Fibroblast of lung (primary cell): ENCODE data around the gene FRS3. TPM values are rescaled to one million over a fixed set of nuclear protein-coding genes. Genes with fewer than 3 reads are reported as not detected.

ENCODE experiments used
- DNase-seq, 2 donors: peaks; one replicate each; pipeline versions ENCODE4 v3.0.0 to v3.0.0-alpha.2; 2010; ENCODE audit warnings: low read depth in 2 of 2
- H2AFZ ChIP-seq: 2 replicates; pipeline ENCODE4 v1.5.1; 2012; ENCODE audit warnings: low read length, control low read depth, inconsistent platforms
- H3K27ac ChIP-seq: 2 replicates; pipeline ENCODE4 v1.5.1; 2011; ENCODE audit warnings: low read length, control low read depth; ENCODE audit not compliant: insufficient read depth
- H3K27me3 ChIP-seq: 2 replicates; pipeline ENCODE4 v1.5.1; 2011; ENCODE audit warnings: mild to moderate bottlenecking, low read length; ENCODE audit not compliant: control insufficient read depth, insufficient read depth
- H3K36me3 ChIP-seq: 2 replicates; pipeline ENCODE4 v1.5.1; 2011; ENCODE audit warnings: low read length; ENCODE audit not compliant: control insufficient read depth, insufficient read depth
- H3K4me1 ChIP-seq: 2 replicates; pipeline ENCODE4 v1.5.1; 2011; ENCODE audit warnings: low read length; ENCODE audit not compliant: control insufficient read depth, insufficient read depth; ENCODE audit errors: extremely low read depth
- H3K4me2 ChIP-seq: 2 replicates; pipeline ENCODE4 v1.5.1; 2011; ENCODE audit warnings: low read length, control low read depth; ENCODE audit not compliant: insufficient read depth; ENCODE audit errors: extremely low read depth
- H3K4me3 ChIP-seq, 4 experiments: fragments of 200-600 bp in 1 of 4; sonication (generic) in 1 of 4; replicated peaks in 1 of 4; 2 replicates each; pipeline ENCODE4 v1.5.1; 2011 to 2016; ENCODE audit warnings: low read length in 4 of 4, low read depth in 3 of 4, mild to moderate bottlenecking in 3 of 4, control low read depth in 2 of 4, inconsistent platforms in 1 of 4, mixed read lengths in 1 of 4; ENCODE audit not compliant: insufficient read depth in 1 of 4; ENCODE audit errors: control extremely low read depth in 1 of 4
- H3K79me2 ChIP-seq: 2 replicates; pipeline ENCODE4 v1.5.1; 2012; ENCODE audit warnings: mild to moderate bottlenecking, low read length, inconsistent platforms; ENCODE audit not compliant: control insufficient read depth, insufficient read depth
- H3K9ac ChIP-seq: 2 replicates; pipeline ENCODE4 v1.5.1; 2011; ENCODE audit warnings: mild to moderate bottlenecking, low read length, control low read depth; ENCODE audit not compliant: insufficient read depth
- H3K9me3 ChIP-seq: 2 replicates; pipeline ENCODE4 v1.5.1; 2012; ENCODE audit warnings: low read depth, low read length; ENCODE audit not compliant: control insufficient read depth, insufficient read depth
- H4K20me1 ChIP-seq: 2 replicates; pipeline ENCODE4 v1.5.1; 2011; ENCODE audit warnings: low read length; ENCODE audit not compliant: control insufficient read depth, insufficient read depth; ENCODE audit errors: extremely low read depth
- EZH2 ChIP-seq: IDR thresholded peaks from 2 replicates; pipeline ENCODE4 v1.5.1; 2012; ENCODE audit warnings: low read length, control low read depth, mild to moderate bottlenecking; ENCODE audit errors: missing control alignments
- polyA plus RNA-seq, 2 donors: library from polyadenylated mRNA; depleted of rRNA in 1 of 2; stranded (reverse) in 1 of 2; unstranded in 1 of 2; fragments of >200 nt; gene quantifications; 2 replicates each; pipeline ENCODE4 v1.2.1, GENCODE V29; 2011 to 2012; ENCODE audit warnings: missing spikeins in 1 of 2
- total RNA-seq: library from RNA; depleted of rRNA; stranded (reverse); fragments of >200 nt; gene quantifications from 2 replicates; pipeline ENCODE4 v1.2.1, GENCODE V29; 2014
- TF ChIP-seq, protein P1 (sequence below), 2 donors: IDR thresholded peaks in 1 of 2; conservative IDR thresholded peaks in 1 of 2; 1 replicate in 1 of 2; 2 replicates in 1 of 2; pipeline ENCODE4 v1.5.1; 2011 to 2012; ENCODE audit warnings: low read length in 2 of 2, control low read depth in 1 of 2, inconsistent platforms in 1 of 2, low read depth in 1 of 2, mild to moderate bottlenecking in 1 of 2

The FRS3 gene
- total and polyA plus RNA-seq, 2 donors (not counting 1 experiment from before 2014, with no cell fraction given) = 1.8 to 2.4 TPM

DNA sequence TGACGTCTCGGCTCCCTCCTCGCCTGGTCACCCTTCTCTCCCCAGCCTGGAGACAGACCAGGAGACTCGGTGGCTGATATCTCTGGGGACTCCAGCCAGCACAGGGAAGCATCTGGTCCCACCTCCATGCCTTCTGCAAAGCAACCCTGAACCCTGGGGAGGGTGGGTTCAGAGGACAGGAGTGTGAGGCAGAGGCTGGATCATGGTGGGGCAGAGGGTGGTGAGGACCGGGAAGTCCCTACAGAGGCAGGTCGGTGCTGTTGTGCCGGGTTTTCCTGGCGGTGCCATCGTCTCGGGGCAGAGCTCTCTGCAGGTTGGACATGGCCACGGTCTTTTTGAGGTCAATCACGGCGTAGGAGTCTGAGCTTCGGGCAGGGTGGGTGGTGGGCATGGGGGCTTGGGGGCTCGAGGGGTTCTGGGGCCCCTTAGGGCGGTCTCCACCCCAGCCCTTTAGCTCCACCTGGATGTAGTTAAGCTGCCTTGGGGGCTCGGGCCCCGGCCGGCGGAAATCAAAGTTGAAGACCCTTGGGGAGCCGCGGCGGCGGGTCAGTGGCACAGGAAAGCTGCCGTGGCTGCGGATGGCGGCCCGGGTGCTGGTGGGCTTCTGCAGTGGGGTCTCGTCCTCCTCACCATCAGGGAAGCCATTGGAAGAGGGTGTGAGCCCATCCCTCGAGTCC, 9.2 kb downstream of the FRS3 start:
- H3K4me2 ChIP-seq = no peak overlapping the region
- H3K79me2 ChIP-seq = no peaks in the 10 kb centered on the region
- H3K36me3 ChIP-seq = peaks cover 14% of the 10 kb centered on the region
- H2AFZ ChIP-seq = no peak overlapping the region
- H3K27ac ChIP-seq = no peak overlapping the region
- no peak overlapping the region for H3K4me3 ChIP-seq
- no peaks in the 10 kb centered on the region for H4K20me1 ChIP-seq
- H3K27me3 ChIP-seq = no peaks in the 10 kb centered on the region
- H3K4me1 ChIP-seq = peaks cover 5% of the 10 kb centered on the region
- DNase-seq = no peak
- TF ChIP-seq, protein P1, sequence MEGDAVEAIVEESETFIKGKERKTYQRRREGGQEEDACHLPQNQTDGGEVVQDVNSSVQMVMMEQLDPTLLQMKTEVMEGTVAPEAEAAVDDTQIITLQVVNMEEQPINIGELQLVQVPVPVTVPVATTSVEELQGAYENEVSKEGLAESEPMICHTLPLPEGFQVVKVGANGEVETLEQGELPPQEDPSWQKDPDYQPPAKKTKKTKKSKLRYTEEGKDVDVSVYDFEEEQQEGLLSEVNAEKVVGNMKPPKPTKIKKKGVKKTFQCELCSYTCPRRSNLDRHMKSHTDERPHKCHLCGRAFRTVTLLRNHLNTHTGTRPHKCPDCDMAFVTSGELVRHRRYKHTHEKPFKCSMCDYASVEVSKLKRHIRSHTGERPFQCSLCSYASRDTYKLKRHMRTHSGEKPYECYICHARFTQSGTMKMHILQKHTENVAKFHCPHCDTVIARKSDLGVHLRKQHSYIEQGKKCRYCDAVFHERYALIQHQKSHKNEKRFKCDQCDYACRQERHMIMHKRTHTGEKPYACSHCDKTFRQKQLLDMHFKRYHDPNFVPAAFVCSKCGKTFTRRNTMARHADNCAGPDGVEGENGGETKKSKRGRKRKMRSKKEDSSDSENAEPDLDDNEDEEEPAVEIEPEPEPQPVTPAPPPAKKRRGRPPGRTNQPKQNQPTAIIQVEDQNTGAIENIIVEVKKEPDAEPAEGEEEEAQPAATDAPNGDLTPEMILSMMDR (conservative IDR thresholded peaks at IDR 0.05 in 1 of 2, IDR thresholded peaks at IDR 0.05 in 1 of 2; ENCODE audit: low read depth in 1 of 2, low read length in 2 of 2) = no peak
- no peak for TF ChIP-seq EZH2
- no peak overlapping the region for H3K9ac ChIP-seq
- H3K9me3 ChIP-seq = no peaks in the 10 kb centered on the region

- no peaks in the 10 kb centered on the region for H3K79me2 ChIP-seq
- peaks cover 9% of the 10 kb centered on the region for H3K36me3 ChIP-seq
- H3K27me3 ChIP-seq = no peaks in the 10 kb centered on the region
- H3K4me3 ChIP-seq = no peak overlapping the region
- peaks cover 5% of the 10 kb centered on the region for H3K4me1 ChIP-seq
- H3K27ac ChIP-seq = no peak overlapping the region
- no peak for DNase-seq
- no peaks in the 10 kb centered on the region for H4K20me1 ChIP-seq
- TF ChIP-seq, protein P1 (conservative IDR thresholded peaks at IDR 0.05 in 1 of 2, IDR thresholded peaks at IDR 0.05 in 1 of 2; ENCODE audit: low read depth in 1 of 2, low read length in 2 of 2) = no peak
- TF ChIP-seq EZH2 = no peak
- no peak overlapping the region for H2AFZ ChIP-seq
- no peaks in the 10 kb centered on the region for H3K9me3 ChIP-seq
- no peak overlapping the region for H3K4me2 ChIP-seq
- no peak overlapping the region for H3K9ac ChIP-seq
Measured at GRCh38 chr6:41769376-41769775, 10.3 kb downstream of the FRS3 start.

DNA sequence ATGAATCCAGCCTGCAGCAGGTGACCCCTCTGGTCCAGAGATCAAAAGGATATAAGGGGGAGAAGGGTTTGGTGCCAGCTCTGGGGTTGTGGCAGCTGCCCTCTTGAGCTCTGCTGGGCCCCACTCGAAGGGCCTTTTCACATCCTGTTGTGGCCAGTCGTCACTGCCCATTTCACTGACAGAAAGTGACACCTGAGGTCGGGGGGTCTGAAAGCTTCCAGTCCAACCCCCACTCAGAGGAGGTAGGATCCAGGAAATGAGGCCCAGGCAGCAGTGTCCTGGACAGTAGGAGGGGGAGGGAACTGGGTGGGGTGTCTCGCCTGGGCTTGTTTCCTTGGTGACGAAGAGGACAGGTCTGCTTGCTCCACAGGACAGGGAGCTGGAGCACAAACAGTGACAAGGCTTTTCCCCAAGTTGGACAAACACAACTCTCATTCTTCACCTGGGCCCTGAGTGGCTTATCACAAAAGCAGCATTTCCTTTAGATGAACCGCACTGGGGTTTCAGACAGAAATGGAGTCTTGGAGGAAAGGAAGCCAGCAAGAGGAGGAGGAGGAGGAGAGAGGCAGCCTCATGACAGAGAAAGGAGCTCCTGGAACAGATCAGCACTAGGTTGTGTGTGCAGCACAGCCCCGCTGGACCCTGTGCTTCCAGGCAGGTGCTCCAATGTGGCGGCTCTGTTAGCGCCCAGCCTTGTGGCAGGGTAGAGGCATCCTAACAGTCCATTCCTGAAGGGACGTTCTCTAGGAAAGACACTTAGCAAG, 11.0 kb downstream of the FRS3 start:
- TF ChIP-seq, protein P1 (conservative IDR thresholded peaks at IDR 0.05 in 1 of 2, IDR thresholded peaks at IDR 0.05 in 1 of 2; ENCODE audit: low read depth in 1 of 2, low read length in 2 of 2) = no peak
- TF ChIP-seq EZH2 = no peak
- H3K79me2 ChIP-seq = no peaks in the 10 kb centered on the region
- H3K36me3 ChIP-seq = peaks cover 6% of the 10 kb centered on the region
- H3K4me1 ChIP-seq = peaks cover 5% of the 10 kb centered on the region
- no peak overlapping the region for H3K27ac ChIP-seq
- no peak overlapping the region for H3K4me3 ChIP-seq
- no peak overlapping the region for H3K4me2 ChIP-seq
- H3K9ac ChIP-seq = peak overlapping the region; percentile 2
- no peaks in the 10 kb centered on the region for H3K27me3 ChIP-seq
- no peaks in the 10 kb centered on the region for H4K20me1 ChIP-seq
- H2AFZ ChIP-seq = no peak overlapping the region
- H3K9me3 ChIP-seq = no peaks in the 10 kb centered on the region
- DNase-seq = no peak
